Measurements from ENCODE around the gene PITX2.

Gene PITX2
- total RNA-seq = 0 to 0.07 reads per million in 2 donors

DNA sequence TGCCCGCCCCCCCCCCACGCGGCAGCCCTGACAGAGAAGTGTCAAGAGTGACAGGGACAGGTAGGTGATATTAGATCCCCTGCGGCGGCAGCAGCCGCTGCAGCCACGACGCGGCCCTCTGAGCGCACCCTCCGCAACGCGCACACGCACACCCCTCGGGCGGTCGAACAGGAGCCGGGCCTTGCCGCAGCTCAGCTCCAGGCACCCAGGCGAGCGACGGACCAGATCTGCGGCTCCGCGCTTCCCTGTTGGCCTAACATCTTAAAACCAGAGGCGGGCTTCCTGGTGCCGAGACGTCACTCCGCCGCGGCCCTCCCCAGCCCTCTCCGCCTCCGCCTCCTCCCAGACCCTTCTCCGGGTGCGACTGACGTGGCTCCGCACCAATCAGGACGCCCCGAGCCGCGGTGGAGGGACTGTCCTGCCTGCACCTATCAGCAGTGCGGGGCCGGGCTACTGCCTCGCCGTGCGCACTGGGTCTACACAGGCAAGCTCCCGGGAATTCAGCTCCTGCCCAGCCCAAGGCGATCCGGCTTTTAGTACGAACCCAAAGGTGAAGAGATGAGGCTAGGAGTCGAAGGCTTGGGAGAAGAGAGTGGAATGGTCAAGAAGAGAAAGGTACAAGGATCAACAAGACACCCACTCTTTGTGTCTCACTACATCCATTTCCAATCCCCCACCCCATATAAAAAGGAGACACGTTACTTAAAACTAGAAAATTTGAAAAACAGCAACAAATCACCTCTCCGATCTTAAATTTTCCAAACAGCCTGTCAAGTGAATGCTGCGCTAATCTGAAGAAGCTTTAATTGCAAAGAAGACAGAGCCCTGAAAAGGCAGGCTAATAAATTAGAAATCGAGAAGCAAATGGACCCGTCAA is at the start of gene PITX2:
Gene PITX2, minus strand, starts transcription at position 237 of the 877 bp plus-strand sequence. CDS start 617 bp downstream, outside the sequence.
- DNase-seq = no peak

DNA sequence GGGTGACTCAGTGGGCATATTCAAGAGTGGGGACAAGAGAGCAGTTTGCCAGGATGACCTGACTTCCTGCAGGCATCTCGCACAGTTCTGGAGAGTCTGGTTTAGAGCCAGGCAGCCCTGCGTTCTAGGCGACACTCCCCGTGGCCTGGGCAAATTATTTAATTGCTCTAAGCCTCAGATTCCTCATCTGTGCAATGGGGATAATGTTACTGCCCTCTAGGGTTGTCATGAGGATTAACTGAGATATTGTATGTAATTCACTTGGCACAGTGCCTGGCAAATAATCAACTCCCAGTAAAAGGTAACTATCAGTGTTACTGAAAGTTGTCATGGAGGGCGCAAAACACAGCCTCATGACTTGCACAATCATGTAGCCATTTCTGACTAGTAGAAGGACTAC is 48.8 kb upstream of the PITX2 start:
- DNase-seq = no peak

DNA sequence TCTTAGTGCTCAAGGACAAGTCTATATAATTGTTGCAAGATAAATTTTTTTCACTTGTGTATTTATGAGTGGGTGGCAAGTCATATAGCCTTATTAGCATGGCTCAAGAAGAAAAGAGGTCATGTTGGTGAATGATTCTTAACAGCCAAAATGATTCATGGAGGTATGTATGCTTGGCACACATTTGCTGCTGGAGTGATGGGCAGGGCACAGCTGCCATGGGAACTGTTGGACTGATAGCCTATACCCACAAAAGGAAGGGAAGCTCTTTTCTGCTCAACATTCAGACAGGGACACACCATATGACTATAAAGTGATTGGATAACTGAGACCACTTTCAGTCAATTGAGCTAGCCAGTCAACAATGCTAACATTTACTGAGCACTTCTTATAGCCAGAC is 46.8 kb upstream of the PITX2 start:
- no peak for DNase-seq

DNA sequence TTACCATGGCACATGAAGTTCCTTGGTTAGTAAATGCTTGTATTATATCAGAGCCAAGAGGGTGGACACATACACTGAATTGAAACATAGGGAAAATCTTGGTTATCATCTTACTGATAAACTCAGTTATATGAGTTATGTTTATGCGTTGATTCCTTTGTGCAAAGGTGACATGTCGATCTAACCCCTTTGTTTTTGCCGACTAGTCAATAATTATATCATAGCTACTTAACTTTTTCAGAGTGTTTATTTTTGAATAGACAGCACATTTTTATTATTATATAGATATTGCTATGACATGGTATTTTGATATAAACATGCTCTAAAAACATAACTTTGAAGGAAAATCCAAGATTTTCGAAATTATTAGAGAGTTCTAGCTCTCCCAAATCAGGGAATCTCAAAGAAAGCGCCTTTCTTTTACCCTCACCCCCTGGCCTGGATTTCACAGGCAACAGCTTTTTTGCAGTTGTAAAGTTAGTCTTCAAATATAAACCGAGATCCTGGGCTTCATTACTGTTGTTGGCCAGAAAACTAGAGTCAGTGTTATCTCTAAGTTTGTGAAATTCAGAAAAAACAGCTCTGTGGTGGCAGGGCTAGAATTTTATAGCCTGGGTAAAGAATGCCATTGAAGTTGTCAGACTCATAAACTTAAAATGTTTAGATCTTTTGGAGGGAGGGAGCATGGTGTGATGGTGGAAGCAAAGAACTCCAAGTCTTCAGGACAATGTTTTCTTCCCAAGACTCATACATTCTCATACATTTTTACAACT is 45.8 kb upstream of the PITX2 start:
- DNase-seq = no peak

DNA sequence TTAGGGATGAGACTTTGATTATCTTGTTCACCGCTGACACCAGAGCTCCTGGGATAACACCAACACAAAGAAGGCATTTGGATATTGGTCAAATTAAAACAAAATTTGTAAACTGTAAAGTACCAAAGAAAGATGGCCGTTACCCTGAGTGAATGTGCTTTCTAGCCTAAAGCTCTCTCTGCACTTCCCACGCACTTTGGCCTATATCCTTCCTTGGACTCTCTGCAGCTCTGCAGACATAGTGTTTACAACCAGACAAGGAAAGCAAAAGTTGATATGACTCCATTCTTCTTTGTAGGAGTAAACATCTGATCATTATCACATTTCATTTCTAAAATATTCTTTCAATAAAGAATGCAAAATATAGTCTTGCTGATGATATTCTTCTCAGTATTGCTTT is 44.8 kb upstream of the PITX2 start:
- DNase-seq = no peak

DNA sequence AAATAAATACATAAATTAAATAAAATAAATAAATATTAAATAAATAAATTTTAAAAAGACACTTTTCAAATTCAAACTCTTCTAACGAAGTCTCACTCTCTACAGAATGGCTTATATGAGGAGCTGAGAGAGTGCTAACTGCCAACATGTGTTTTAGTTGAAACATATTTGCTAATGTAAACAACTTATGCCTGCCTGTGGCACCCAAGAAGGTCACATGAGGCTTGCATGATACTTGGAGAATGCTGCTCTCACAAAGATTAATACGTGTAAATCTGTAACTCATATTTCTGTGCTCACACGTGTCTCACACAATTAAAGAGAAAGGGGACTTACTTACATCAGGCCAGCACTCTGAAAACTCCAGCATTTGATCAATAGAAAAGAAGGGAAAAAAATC is 43.2 kb upstream of the PITX2 start:
- DNase-seq = no peak

DNA sequence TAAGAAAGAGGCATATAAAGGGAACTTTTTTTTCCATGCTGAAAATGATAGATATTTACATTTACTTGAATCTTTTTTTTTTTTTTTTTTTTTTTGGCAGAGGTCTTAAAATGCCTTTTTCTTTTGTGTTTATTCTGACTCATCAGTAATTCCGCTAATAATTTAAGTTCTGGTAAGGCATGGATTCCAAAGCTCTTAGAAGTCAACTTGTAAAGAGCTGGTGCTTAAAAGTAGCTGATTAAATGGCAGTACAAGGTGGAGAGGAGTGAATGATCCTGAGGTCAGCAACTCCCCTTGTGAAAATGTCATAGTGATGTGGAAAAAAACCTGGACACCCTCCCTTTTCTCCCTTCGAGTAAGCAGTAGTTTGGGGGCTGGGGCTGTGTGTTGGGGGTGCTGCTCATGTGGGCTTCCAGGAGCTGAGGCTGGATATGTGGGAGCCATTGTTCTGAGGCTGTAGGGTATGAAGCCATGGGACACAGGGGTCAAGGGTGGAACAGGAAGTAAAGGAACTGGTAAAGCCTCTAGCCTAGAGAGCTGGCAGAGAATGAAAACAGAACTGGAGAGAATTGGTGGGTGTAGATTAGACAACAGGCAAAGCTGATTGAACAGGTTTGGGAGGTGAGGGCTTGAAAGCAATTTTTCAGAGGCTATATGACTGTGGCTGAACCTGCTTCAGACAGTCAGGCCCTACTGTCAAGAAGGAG is 41.0 kb upstream of the PITX2 start:
- DNase-seq = no peak

DNA sequence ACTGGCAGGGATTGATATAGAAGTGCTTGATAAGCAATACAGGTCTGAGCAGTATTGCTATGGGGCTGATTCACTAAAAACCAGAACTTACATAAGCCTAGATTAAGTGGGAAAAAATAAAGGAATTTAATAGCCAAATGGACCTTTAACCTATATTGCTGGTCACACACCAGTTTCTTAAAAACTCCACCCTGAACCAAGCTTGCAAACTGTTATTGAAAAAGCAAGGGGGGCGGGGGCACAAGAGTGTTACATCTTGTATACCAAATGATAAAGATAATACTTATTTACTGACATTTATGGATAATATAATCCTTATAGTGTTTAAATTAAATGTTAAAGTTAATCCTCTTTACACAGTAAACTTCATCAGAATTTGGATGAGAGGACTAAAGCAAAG is 40.3 kb upstream of the PITX2 start:
- DNase-seq = no peak

DNA sequence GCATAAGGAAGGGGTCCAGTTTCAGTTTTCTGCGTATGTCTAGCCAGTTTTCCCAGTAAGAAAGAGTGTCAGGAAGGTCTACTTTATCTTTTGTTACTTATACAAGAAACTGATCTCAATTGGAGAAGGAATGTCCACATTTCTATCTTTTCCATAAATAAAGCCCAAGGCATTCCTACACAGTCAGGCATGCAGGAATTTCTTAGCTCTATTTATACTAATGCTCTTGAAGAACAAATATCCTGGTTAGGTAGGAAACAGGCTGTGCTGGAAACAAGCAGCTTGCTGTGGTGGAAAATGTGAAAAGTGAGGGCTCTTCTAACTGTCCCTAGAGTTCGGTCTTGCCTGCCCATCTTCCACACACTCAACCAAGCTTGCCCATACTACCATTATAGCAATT is 37.9 kb upstream of the PITX2 start:
- DNase-seq = no peak

DNA sequence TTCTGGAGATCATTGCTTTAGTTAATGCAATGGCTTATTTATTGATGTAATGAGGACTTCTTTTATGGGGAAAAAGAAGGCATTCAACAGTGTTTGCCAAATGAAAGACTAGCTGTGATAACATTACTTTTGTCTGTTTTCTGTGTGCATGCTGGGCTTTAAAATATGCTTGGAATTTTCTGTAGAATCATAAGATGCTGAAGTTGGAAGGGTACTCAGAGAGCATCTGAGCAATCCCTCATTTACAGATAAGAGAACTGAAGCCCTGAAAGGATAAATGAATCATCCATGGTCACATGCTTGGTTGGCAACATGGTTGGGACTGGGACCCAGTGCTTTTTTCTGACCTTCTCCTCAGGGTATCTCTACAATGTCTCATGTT is 31.4 kb upstream of the PITX2 start:
- no peak for DNase-seq

DNA sequence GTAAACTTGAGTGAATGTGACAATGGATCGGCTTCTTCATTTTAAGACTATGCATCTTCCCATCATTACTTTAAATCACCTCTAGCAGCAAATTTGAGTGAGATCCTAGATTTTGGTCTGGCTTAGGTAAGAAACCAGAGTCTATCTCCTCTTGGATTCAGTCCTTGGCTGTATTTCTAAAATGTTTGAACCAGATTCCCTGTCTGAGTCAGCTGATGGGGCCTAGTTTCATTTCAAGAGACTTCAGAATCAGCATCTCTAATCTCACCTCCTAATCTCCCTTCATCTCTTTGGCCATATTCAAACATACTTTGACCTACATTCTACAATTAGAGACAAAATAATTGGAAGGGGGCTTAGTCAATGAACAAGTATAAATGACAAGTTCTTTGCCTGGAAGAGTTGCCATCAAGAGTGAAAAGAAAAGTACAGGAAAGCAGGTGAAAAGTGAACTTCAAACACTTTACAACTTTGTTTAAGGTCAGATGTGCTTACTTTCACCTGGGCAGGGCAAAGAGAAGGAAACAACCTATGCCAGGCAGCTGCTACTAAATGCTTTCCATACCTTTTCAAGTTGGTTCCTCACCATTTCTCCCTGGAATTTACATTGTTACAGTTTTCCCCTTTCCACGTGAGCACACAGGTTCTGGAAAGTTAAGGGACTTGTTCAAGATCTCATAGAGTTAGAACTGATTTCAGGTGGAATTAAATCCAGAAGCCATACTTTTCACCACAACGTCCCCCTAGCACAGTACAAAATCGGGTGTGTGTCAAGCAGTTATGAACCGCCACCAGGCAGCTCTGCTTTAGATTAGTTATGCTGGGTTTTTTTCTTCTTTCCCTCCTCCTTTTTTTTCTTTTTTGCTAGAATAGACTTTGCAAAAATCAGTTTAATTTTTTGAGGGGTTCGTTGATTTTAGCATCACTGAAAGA is 30.7 kb upstream of the PITX2 start:
- DNase-seq = no peak

DNA sequence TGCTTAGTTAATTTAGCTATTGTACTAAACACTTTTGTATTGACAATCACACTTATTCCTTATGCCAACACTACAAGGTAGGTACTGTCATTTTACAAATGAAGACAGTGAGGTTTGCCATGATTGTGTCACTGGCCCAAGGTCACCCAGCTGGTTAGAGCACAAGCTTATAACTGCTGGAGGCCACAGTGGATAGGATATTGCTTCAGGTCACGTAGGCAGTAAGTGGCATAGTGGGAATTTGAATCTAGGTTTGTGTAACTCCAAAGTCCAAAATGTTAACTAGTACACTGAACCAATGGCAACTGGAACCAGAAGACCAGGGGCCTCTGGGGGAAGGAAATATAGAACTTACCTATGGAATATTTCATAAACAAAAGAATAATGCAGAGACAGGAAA is 21.1 kb upstream of the PITX2 start:
- DNase-seq = no peak

DNA sequence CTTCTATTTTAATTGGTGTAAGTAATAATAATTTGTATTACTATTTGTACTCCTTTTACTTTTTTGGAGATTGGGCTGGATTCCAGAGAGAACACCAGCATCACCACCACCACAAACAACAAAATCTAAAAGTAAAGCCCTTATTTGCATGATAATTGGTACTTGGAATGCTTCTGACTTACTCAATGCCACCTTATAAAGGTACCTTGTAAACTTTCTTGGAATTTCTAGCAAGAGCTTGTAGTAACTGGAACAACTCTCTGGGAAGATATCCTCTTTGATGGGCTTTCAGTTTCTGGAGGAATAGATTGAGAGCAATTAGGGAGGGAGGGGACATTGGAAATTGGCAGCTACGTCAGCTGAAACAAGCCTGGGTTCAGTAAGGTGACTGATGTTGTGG is 20.2 kb upstream of the PITX2 start:
- no peak for DNase-seq

DNA sequence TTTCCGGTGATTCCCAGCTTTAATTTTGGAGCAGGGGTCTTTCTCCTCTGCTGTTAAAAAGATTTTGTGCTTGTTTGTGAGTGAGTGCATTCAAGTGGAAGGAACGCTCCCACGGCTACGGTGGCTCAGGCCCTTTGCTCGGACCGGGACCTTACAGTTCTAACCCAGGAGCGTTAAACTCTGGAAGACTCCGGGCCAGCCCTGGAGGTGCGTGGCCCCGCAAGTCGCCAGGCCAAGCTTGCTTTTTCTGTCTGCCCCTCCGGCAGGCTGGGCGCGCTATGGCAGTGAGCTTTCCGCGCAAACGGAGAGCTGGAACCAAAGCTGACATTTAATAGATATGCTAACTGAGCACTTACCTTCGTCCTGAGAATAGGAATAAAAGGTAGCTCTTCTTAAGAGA is 18.3 kb upstream of the PITX2 start:
- no peak for DNase-seq

DNA sequence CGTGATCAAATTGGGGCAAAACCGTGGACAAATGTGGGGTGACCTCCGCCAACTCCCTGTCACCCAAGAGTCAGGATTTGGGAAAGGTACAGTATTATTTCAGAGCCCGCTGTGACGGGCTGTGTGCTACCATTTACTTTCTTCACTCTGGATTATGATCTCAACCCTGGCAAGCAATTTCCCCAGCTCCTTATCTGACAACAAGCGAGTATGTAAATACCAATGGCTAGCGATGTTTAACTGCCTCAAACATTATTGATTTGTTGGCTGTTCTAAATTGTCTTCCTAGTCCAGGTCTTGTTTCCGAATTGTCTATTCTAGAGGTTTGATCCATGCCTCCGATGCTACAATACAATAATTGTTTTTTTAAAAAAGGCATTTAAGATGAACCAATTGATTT is 17.7 kb upstream of the PITX2 start:
- DNase-seq = no peak

DNA sequence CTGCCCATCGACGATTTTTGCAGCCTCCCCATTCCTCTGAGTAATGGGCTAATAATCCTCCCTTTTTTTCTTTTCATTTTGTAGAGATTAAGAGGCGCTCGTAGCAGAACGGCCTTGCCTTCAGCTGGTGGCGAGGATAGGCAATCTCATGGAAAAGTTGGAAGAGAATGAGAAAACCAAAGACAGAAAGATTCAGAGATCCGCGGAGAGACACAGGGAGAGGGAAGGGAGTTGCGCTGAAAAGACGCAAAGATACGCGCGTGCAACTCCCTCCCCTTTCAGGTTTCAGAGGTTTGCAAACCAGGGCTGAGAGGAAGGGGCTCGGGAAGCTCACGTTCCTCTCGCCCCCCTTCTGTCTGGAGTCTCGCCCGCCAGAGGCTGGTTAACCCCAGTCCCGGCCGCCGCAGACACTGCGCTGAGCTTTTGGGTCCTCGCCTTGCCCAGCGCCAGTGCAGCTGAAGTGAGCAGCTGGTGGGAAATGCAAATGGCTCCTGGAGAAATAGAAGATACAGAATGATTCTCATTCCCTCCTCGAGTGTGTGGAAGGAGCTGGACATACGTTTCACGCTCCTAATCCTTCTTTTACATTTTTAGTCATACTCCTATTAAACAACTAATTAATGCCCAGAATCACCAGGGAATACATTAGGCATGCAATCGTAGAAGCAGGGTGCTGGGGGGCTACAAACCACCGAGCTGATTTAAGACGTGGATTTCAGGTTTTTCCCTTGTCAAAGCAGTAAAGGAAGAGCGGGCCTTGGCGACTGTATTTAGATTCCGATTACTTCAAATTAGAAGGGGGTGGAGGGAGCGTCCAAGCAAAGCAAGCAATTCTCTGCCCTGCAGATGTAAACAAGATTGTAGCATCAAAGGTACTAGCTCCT is 16.6 kb upstream of the PITX2 start:
- DNase-seq = no peak

DNA sequence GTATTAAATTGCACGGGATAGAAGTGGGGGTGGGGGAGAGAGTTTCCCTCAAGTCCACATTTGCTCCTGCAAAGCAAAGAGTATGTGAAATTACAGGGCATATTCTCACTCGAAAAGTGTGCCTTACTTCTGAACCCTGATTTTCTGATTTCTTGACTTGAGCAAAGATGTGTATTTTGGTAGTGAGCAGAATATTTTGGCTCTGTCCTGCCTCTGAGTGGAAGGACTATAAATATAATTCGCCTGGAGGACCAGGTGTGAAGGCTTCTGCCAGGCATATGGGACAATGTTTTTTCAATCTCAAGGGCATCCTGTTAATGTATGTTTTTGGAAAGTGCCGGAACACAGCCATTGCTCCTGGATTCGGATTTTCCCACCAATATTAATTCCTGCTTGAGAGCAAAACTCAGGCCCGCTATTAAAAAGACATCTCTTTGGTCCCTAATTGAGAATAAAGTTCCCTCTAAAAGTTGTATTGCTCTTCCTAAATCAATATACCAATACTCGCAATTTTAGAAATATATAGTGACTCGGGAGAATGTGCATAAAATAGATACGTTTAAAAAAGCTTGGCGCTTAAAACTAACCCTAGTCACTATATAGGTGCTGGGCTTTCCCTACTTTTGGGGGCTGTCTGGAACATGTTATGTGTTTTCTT is 15.3 kb upstream of the PITX2 start:
- no peak for DNase-seq

DNA sequence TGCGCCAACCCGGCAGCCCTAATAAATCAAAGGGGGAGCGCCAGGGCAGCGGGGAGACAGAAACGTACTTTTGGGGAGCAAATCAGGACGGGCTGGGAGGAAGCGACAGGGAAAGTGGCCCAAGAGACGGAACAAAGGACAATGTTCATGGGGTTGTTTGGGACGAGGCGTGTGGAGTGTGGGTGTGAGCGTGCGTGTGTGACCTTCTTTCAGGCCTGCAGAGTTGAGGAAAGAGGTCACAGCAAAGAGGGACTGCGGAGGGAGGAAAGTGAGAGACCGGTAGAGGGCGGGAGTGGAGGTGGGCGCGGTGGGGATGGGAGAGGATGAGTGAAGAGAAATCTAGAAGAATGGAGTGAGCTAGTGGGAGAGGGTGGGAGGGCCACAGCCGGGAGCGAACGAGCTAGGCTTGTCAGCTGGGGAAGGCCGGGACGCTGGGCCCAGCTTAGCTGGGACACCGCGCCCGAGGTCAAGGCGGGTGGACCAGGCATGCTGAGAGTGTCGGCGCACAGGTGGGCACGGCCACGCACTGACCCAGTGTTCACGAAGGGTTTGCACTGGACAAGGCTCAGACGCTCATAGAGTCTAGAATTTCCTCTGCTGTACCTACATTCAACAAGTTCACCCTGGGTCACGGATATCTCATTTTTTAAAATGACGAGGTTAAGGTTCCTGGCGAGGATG is 14.7 kb upstream of the PITX2 start:
- DNase-seq = no peak

DNA sequence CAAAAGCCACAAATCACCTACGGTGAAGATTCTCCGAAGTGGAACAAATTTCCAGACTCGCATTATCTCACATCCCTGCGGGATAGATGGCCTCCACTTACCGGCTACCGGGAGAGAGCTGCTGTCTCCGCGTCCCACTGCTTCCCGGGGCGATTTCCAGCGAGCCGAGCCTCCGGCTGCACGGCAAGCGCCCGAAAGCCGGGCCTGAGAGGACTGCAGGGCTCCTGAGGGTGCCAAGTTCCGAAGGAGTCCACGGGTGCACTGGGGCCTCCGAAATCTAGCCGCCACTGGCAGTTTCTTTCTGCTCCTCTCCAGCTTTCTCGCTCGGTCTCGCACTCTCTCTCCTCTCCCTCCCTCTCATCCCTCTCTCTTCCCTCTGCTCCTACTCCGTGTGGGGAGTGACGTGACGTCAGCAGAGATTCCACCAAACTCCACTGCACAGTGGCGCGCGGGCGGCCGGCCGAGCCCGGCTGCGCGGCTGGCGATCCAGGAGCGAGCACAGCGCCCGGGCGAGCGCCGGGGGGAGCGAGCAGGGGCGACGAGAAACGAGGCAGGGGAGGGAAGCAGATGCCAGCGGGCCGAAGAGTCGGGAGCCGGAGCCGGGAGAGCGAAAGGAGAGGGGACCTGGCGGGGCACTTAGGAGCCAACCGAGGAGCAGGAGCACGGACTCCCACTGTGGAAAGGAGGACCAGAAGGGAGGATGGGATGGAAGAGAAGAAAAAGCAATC is 14.0 kb upstream of the PITX2 start:
- DNase-seq = no peak
